HG03064 (cell line): ENCODE results near the gene SRPK3.

Experiments used
- ATAC-seq: cut with Tn5 transposase; IDR thresholded peaks from one replicate; pipeline ENCODE4 v1.9.1; 2021; ENCODE audit warnings: low read depth; ENCODE audit not compliant: unreplicated experiment

Gene SRPK3

GRCh38 chrX:153781428-153782047 is 697 bp downstream of the SRPK3 start:
- no peak for ATAC-seq

- no peak for ATAC-seq
These were observed 1.5 kb downstream of the SRPK3 start for GRCh38 chrX:153782313-153782712.

- no peak for ATAC-seq
These were observed 2.0 kb downstream of the SRPK3 start for GRCh38 chrX:153782871-153783270.

GRCh38 chrX:153783378-153784013 is 2.7 kb downstream of the SRPK3 start:
- ATAC-seq = no peak

GRCh38 chrX:153784325-153784967 is 3.6 kb downstream of the SRPK3 start:
- ATAC-seq = no peak

- no peak for ATAC-seq
These were observed 5.8 kb downstream of the SRPK3 start for GRCh38 chrX:153786669-153787068.

- no peak for ATAC-seq
These were observed 8.8 kb downstream of the SRPK3 start for GRCh38 chrX:153789654-153790053.

- ATAC-seq = no peak
These were observed 10.4 kb downstream of the SRPK3 start for GRCh38 chrX:153791104-153791852.

GRCh38 chrX:153792368-153792767 is 11.5 kb downstream of the SRPK3 start:
- ATAC-seq = no peak

- no peak for ATAC-seq
These were observed 12.4 kb downstream of the SRPK3 start for GRCh38 chrX:153793291-153793690.

GRCh38 chrX:153794018-153794896 is 13.4 kb downstream of the SRPK3 start, which contains the start of the genes IDH3G and SSR4:
Gene IDH3G, minus strand, starts transcription at chrX:153794375. Its CDS starts 49 bp downstream, at chrX:153794326.
Gene SSR4, plus strand, starts transcription at chrX:153794668. Its CDS starts 20 bp downstream, at chrX:153794688.
- ATAC-seq = peak; percentile 86

- ATAC-seq = no peak
These were observed 14.3 kb downstream of the SRPK3 start for GRCh38 chrX:153794897-153795816.

- no peak for ATAC-seq
These were observed 16.7 kb downstream of the SRPK3 start for GRCh38 chrX:153797415-153798015.

GRCh38 chrX:153799326-153799725 is 18.5 kb downstream of the SRPK3 start:
- no peak for ATAC-seq

- ATAC-seq = no peak
These were observed 19.4 kb downstream of the SRPK3 start for GRCh38 chrX:153800177-153800722.

- ATAC-seq = no peak
These were observed 19.9 kb downstream of the SRPK3 start for GRCh38 chrX:153800746-153801145.

GRCh38 chrX:153801669-153802068 is 20.8 kb downstream of the SRPK3 start:
- ATAC-seq = no peak

GRCh38 chrX:153802513-153803045 is 21.7 kb downstream of the SRPK3 start:
- no peak for ATAC-seq
